ENCODE data around the gene POLRMT.
A peak's percentile ranks its signal among the peaks of the same experiment; 100 is the strongest.

The POLRMT gene

GRCh38 chr19:664913-665443, 31.6 kb upstream of the POLRMT start:
- TF ChIP-seq CEBPB (IDR thresholded peaks at IDR 0.05) = no peak
- no peak for TF ChIP-seq USF1 (IDR thresholded peaks at IDR 0.05)
- TF ChIP-seq MAX (IDR thresholded peaks at IDR 0.05) = peak; percentile 90
- no peak for TF ChIP-seq EP300 (IDR thresholded peaks at IDR 0.05; ENCODE audit: borderline replicate concordance)
- TF ChIP-seq TEAD4 (IDR thresholded peaks at IDR 0.05) = no peak
- no peak for TF ChIP-seq EGR1 (IDR thresholded peaks at IDR 0.05)
- no peak for TF ChIP-seq TCF12 (IDR thresholded peaks at IDR 0.05; ENCODE audit: low read depth)
- no peak for TF ChIP-seq YY1 (IDR thresholded peaks at IDR 0.05; ENCODE audit: low read depth)
- no peak for TF ChIP-seq NFIC (IDR thresholded peaks at IDR 0.05)
- TF ChIP-seq RAD21 (IDR thresholded peaks at IDR 0.05; ENCODE audit: low read depth) = peak; percentile 98
- peak; percentile 73; the same call in 1 of the 2 replicates for TF ChIP-seq ZBTB7A (IDR thresholded peaks at IDR 0.05; ENCODE audit: low read depth)
- no peak for TF ChIP-seq REST (IDR thresholded peaks at IDR 0.05; ENCODE audit: low read depth)
- TF ChIP-seq CREB1 (IDR thresholded peaks at IDR 0.05; ENCODE audit: low read depth) = no peak
- no peak for TF ChIP-seq TAF1 (IDR thresholded peaks at IDR 0.05; ENCODE audit: low read depth)

- no peak for TF ChIP-seq MAX (IDR thresholded peaks at IDR 0.05)
- TF ChIP-seq CEBPB (IDR thresholded peaks at IDR 0.05) = no peak
- TF ChIP-seq REST (IDR thresholded peaks at IDR 0.05; ENCODE audit: low read depth) = no peak
Observed at GRCh38 chr19:663682-664117, 30.4 kb upstream of the POLRMT start.

GRCh38 chr19:662962-663681, 29.8 kb upstream of the POLRMT start, which contains the start of gene RNF126:
Gene RNF126, minus strand, starts transcription at chr19:663214. Its CDS starts 93 bp downstream, at chr19:663121.
- TF ChIP-seq CEBPB (IDR thresholded peaks at IDR 0.05) (no peak), REST (IDR thresholded peaks at IDR 0.05; ENCODE audit: low read depth) (no peak), TCF12 (IDR thresholded peaks at IDR 0.05; ENCODE audit: low read depth) (no peak; the same call in 1 of the 2 replicates), NFIC (IDR thresholded peaks at IDR 0.05) (no peak), EGR1 (IDR thresholded peaks at IDR 0.05) (peak; percentile 57; the same call in 1 of the 2 replicates), FOXM1 (IDR thresholded peaks at IDR 0.05; ENCODE audit: borderline replicate concordance, low read depth) (no peak), MAX (IDR thresholded peaks at IDR 0.05) (peak; percentile 37), ZBTB7A (IDR thresholded peaks at IDR 0.05; ENCODE audit: low read depth) (no peak), RAD21 (IDR thresholded peaks at IDR 0.05; ENCODE audit: low read depth) (no peak), YY1 (IDR thresholded peaks at IDR 0.05; ENCODE audit: low read depth) (peak; percentile 59; the same call in 1 of the 2 replicates), CREB1 (IDR thresholded peaks at IDR 0.05; ENCODE audit: low read depth) (no peak), USF1 (IDR thresholded peaks at IDR 0.05) (no peak), EP300 (IDR thresholded peaks at IDR 0.05; ENCODE audit: borderline replicate concordance) (no peak), TAF1 (IDR thresholded peaks at IDR 0.05; ENCODE audit: low read depth) (no peak; the same call in none of the 2 replicates), TEAD4 (IDR thresholded peaks at IDR 0.05) (no peak; the same call in 1 of the 2 replicates)

All from Ishikawa (cell line).